ENCODE results near the gene TNRC6C. TPM values are rescaled to one million over a fixed set of nuclear protein-coding genes. Genes with fewer than 3 reads are reported as not detected.

TNRC6C gene
- total and polyA plus RNA-seq, 2 of the 13 experiments (the other 11 are each of a cell fraction or from before 2014, with no cell fraction given): 0.66 to 4.9 TPM

DNA sequence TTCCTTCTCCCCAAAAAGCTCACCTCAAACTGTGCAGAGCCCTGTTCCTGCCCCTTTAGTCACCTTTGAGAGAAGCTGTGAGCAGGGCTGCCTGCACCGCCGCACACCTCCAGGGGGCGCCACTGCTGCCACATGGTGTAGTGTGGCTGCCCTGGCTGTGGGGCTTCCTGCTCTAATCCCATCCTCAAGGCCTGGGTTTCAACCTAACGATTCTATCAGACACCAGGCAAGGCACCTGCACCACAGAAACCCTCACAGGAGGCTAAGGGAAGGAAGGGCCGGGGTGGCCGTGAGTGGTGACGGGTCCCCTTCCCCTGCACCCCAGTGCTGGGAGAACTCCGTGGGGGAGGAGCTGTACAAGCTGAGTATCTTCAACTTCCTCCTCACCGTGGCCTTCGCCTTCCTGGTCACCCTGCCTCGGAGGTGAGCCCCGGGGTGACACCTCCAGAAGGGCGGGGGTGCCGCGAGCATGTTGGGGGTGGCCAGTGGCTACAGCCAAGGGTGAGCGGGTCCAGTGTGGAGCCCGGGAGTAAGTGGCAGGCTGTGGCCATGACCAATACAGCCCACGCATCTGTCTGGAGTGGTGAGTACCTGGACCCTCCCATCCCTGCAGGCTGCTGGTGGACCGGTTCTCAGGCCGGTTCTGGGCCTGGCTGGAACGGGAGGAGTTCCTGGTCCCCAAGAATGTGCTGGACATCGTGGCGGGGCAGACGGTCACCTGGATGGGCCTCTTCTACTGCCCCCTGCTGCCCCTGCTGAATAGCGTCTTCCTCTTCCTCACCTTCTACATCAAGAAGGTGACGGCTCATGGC, 179.1 kb downstream of the TNRC6C start (continued):
- TF ChIP-seq, protein P1, sequence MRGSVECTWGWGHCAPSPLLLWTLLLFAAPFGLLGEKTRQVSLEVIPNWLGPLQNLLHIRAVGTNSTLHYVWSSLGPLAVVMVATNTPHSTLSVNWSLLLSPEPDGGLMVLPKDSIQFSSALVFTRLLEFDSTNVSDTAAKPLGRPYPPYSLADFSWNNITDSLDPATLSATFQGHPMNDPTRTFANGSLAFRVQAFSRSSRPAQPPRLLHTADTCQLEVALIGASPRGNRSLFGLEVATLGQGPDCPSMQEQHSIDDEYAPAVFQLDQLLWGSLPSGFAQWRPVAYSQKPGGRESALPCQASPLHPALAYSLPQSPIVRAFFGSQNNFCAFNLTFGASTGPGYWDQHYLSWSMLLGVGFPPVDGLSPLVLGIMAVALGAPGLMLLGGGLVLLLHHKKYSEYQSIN (CRISPR knock-in tag; IDR thresholded peaks at IDR 0.05; ENCODE audit: borderline replicate concordance): no peak
- TF ChIP-seq, protein P2, sequence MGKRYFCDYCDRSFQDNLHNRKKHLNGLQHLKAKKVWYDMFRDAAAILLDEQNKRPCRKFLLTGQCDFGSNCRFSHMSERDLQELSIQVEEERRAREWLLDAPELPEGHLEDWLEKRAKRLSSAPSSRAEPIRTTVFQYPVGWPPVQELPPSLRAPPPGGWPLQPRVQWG (CRISPR knock-in tag; IDR thresholded peaks at IDR 0.05; ENCODE audit: borderline replicate concordance, low read depth): no peak
- TF ChIP-seq CHD4 (IDR thresholded peaks at IDR 0.05; ENCODE audit: borderline replicate concordance, low read length) (peak; percentile 90), SCMH1 (CRISPR knock-in tag; IDR thresholded peaks at IDR 0.05; ENCODE audit: borderline replicate concordance) (no peak), ZNF777 (CRISPR knock-in tag; IDR thresholded peaks at IDR 0.05) (no peak), MBNL3 (CRISPR knock-in tag; conservative IDR thresholded peaks at IDR 0.05) (no peak), NRL (CRISPR knock-in tag; IDR thresholded peaks at IDR 0.05; ENCODE audit: borderline replicate concordance) (peak; percentile 30; the same call in 1 of the 2 replicates), RBFOX2 (IDR thresholded peaks at IDR 0.05; ENCODE audit: low read depth, low read length) (no peak), STAG1 (CRISPR knock-in tag; IDR thresholded peaks at IDR 0.05) (peak; percentile 61), HMGA1 (CRISPR knock-in tag; conservative IDR thresholded peaks at IDR 0.05) (no peak), ZNF841 (CRISPR knock-in tag; IDR thresholded peaks at IDR 0.05; ENCODE audit: borderline replicate concordance) (no peak), ZNF331 (CRISPR knock-in tag; IDR thresholded peaks at IDR 0.05) (no peak), KDM5B (CRISPR knock-in tag; IDR thresholded peaks at IDR 0.05; ENCODE audit: borderline replicate concordance) (peak; percentile 60), RFXAP (CRISPR knock-in tag; IDR thresholded peaks at IDR 0.05; ENCODE audit: borderline replicate concordance) (no peak), ZNF510 (CRISPR knock-in tag; IDR thresholded peaks at IDR 0.05; ENCODE audit: low read depth) (no peak)
- TF ChIP-seq, protein P3, sequence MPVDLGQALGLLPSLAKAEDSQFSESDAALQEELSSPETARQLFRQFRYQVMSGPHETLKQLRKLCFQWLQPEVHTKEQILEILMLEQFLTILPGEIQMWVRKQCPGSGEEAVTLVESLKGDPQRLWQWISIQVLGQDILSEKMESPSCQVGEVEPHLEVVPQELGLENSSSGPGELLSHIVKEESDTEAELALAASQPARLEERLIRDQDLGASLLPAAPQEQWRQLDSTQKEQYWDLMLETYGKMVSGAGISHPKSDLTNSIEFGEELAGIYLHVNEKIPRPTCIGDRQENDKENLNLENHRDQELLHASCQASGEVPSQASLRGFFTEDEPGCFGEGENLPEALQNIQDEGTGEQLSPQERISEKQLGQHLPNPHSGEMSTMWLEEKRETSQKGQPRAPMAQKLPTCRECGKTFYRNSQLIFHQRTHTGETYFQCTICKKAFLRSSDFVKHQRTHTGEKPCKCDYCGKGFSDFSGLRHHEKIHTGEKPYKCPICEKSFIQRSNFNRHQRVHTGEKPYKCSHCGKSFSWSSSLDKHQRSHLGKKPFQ (CRISPR knock-in tag; IDR thresholded peaks at IDR 0.05; ENCODE audit: insufficient replicate concordance): no peak
- TF ChIP-seq, protein P4, sequence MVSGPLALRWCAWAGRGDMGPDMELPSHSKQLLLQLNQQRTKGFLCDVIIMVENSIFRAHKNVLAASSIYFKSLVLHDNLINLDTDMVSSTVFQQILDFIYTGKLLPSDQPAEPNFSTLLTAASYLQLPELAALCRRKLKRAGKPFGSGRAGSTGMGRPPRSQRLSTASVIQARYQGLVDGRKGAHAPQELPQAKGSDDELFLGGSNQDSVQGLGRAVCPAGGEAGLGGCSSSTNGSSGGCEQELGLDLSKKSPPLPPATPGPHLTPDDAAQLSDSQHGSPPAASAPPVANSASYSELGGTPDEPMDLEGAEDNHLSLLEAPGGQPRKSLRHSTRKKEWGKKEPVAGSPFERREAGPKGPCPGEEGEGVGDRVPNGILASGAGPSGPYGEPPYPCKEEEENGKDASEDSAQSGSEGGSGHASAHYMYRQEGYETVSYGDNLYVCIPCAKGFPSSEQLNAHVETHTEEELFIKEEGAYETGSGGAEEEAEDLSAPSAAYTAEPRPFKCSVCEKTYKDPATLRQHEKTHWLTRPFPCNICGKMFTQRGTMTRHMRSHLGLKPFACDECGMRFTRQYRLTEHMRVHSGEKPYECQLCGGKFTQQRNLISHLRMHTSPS (CRISPR knock-in tag; IDR thresholded peaks at IDR 0.05; ENCODE audit: low read depth): no peak
- TF ChIP-seq, protein P5, sequence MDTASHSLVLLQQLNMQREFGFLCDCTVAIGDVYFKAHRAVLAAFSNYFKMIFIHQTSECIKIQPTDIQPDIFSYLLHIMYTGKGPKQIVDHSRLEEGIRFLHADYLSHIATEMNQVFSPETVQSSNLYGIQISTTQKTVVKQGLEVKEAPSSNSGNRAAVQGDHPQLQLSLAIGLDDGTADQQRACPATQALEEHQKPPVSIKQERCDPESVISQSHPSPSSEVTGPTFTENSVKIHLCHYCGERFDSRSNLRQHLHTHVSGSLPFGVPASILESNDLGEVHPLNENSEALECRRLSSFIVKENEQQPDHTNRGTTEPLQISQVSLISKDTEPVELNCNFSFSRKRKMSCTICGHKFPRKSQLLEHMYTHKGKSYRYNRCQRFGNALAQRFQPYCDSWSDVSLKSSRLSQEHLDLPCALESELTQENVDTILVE (CRISPR knock-in tag; IDR thresholded peaks at IDR 0.05): no peak
- TF ChIP-seq, protein P6, sequence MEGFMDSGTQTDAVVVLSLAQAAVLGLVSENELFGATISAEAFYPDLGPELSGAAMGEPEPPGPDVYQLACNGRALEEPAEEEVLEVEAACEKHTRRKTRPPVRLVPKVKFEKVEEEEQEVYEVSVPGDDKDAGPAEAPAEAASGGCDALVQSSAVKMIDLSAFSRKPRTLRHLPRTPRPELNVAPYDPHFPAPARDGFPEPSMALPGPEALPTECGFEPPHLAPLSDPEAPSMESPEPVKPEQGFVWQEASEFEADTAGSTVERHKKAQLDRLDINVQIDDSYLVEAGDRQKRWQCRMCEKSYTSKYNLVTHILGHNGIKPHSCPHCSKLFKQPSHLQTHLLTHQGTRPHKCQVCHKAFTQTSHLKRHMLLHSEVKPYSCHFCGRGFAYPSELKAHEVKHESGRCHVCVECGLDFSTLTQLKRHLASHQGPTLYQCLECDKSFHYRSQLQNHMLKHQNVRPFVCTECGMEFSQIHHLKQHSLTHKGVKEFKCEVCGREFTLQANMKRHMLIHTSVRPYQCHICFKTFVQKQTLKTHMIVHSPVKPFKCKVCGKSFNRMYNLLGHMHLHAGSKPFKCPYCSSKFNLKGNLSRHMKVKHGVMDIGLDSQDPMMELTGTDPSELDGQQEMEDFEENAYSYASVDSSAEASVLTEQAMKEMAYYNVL (CRISPR knock-in tag; IDR thresholded peaks at IDR 0.05; ENCODE audit: borderline replicate concordance): 0 out of 2 replicates have a peak, but pooled peaks have one; percentile 28
